ENCODE measurements around the gene CLTA. TPM values are rescaled to one million over a fixed set of nuclear protein-coding genes. Genes with fewer than 3 reads are reported as not detected.

The CLTA gene
- total and polyA plus RNA-seq, 2 donors (not counting 3 experiments of a cell fraction or from before 2014, with no cell fraction given): 229 to 317 TPM

GRCh38 chr9:36169166-36169565, 21.6 kb upstream of the CLTA start, which contains the start of gene CCIN:
Gene CCIN (plus strand): TSS chr9:36169388. CDS start chr9:36169503, 115 bp downstream.
- Histone ChIP-seq H3K27ac (ENCODE audit: insufficient read depth, low read depth, low read length) (no peak within 1 kb of the TSS), H3K9ac (replicated peaks; ENCODE audit: extremely low read depth, insufficient read depth, low read length) (no peak within 1 kb of the TSS), H3K36me3 (ENCODE audit: control insufficient read depth in 2 of 2, extremely low read depth in 1 of 2, insufficient read depth in 2 of 2, low read length in 2 of 2) (no peaks in the 10 kb centered on the region), H3K4me3 (replicated peaks in 1 of 3; ENCODE audit: insufficient read depth in 1 of 3, low read depth in 1 of 3, low read length in 3 of 3) (no peak within 1 kb of the TSS), H3K79me2 (ENCODE audit: control insufficient read depth, insufficient read depth, low read length) (no peaks in the 10 kb centered on the region), H3K27me3 (ENCODE audit: control insufficient read depth in 2 of 2, insufficient read depth in 2 of 2, low read length in 2 of 2) (no peaks in the 10 kb centered on the region), H4K20me1 (replicated peaks; ENCODE audit: control insufficient read depth, extremely low read depth, insufficient read depth, low read length) (no peaks in the 10 kb centered on the region), H3K4me2 (ENCODE audit: insufficient read depth, low read length) (no peak within 1 kb of the TSS), H2AFZ (ENCODE audit: low read depth, low read length) (no peak within 1 kb of the TSS), H3K9me1 (replicated peaks; ENCODE audit: control insufficient read depth, extremely low read depth, insufficient read depth, low read length) (no peaks in the 10 kb centered on the region), H3K4me1 (ENCODE audit: control insufficient read depth, extremely low read depth, insufficient read depth, low read length) (peaks cover 2% of the 10 kb centered on the region), H3K9me3 (replicated peaks; ENCODE audit: control insufficient read depth, insufficient read depth, low read length) (no peaks in the 10 kb centered on the region)
- intact Hi-C loops (cut with micrococcal nuclease): no loop called here
- POLR2A ChIA-PET: no interaction called here
- FAIRE-seq (no peak), DNase-seq (ENCODE audit: low read depth, low spot score) (no peak)
- CTCF ChIA-PET: interaction anchor here (0.7 to 8.4 kb wide), 7 partner anchors 20 to 266 kb away, joined by 3 to 189 read pairs (median 5); partner anchors contain the start of gene OR2S2
- dilution Hi-C loops (cut with MboI; ENCODE audit: extremely low pct_ligation_motif_present, low sequenced_read_pairs): no loop called here
- no TSS peak for BruUV-seq (replicated peaks)
- TF ChIP-seq GATA2 (IDR thresholded peaks at IDR 0.05; ENCODE audit: insufficient read depth, insufficient read length, low read depth, low read length) (no peak), JUN (IDR thresholded peaks at IDR 0.05; ENCODE audit: borderline replicate concordance, insufficient read depth, insufficient read length, low read depth) (peak; percentile 19)

- CTCF ChIA-PET: interaction anchor here (0.8 to 8.4 kb wide), 6 partner anchors 20 to 267 kb away, joined by 3 to 189 read pairs (median 20); partner anchors contain the start of gene OR2S2
- no peak overlapping the region for H3K9ac ChIP-seq (replicated peaks; ENCODE audit: extremely low read depth, insufficient read depth, low read length)
- H3K9me3 ChIP-seq (replicated peaks; ENCODE audit: control insufficient read depth, insufficient read depth, low read length): no peaks in the 10 kb centered on the region
- H4K20me1 ChIP-seq (replicated peaks; ENCODE audit: control insufficient read depth, extremely low read depth, insufficient read depth, low read length): no peaks in the 10 kb centered on the region
- no peaks in the 10 kb centered on the region for H3K79me2 ChIP-seq (ENCODE audit: control insufficient read depth, insufficient read depth, low read length)
- TF ChIP-seq CTCF (IDR thresholded peaks at IDR 0.05; ENCODE audit: extremely low read depth in 1 of 2, insufficient read depth in 1 of 2, low read depth in 1 of 2, low read length in 2 of 2): no peak
- no peak for TF ChIP-seq EZH2 (IDR thresholded peaks at IDR 0.05; ENCODE audit: borderline replicate concordance, low read depth, low read length, severe bottlenecking)
- no peak for TF ChIP-seq MYC (IDR thresholded peaks at IDR 0.05; ENCODE audit: low read depth, low read length)
- TF ChIP-seq POLR2A (IDR thresholded peaks at IDR 0.05; ENCODE audit: low read depth, low read length): no peak
- no peak for TF ChIP-seq FOS (IDR thresholded peaks at IDR 0.05; ENCODE audit: borderline replicate concordance, insufficient read depth, low read length)
- no peak for TF ChIP-seq GATA2 (IDR thresholded peaks at IDR 0.05; ENCODE audit: insufficient read depth, insufficient read length, low read depth, low read length)
- TF ChIP-seq POLR2AphosphoS5 (IDR thresholded peaks at IDR 0.05; ENCODE audit: insufficient read depth, low read depth, low read length): no peak
- TF ChIP-seq MAX (IDR thresholded peaks at IDR 0.05; ENCODE audit: insufficient read depth, insufficient read length): no peak
- no peak for TF ChIP-seq JUN (IDR thresholded peaks at IDR 0.05; ENCODE audit: borderline replicate concordance, insufficient read depth, insufficient read length, low read depth)
- DNase-seq (ENCODE audit: low read depth, low spot score) (no peak), FAIRE-seq (no peak)
- POLR2A ChIA-PET: no interaction called here
- intact Hi-C loops (cut with micrococcal nuclease) (no loop called here), dilution Hi-C loops (cut with MboI; ENCODE audit: extremely low pct_ligation_motif_present, low sequenced_read_pairs) (no loop called here)
- no peak overlapping the region for H2AFZ ChIP-seq (ENCODE audit: low read depth, low read length)
- H3K4me1 ChIP-seq (ENCODE audit: control insufficient read depth, extremely low read depth, insufficient read depth, low read length): peaks cover 2% of the 10 kb centered on the region
- H3K9me1 ChIP-seq (replicated peaks; ENCODE audit: control insufficient read depth, extremely low read depth, insufficient read depth, low read length): no peaks in the 10 kb centered on the region
- H3K27ac ChIP-seq (ENCODE audit: insufficient read depth, low read depth, low read length): no peak overlapping the region
- H3K27me3 ChIP-seq (ENCODE audit: control insufficient read depth in 2 of 2, insufficient read depth in 2 of 2, low read length in 2 of 2): no peaks in the 10 kb centered on the region
- BruUV-seq (replicated peaks): no TSS peak
- no peak overlapping the region for H3K4me3 ChIP-seq (replicated peaks in 1 of 3; ENCODE audit: insufficient read depth in 1 of 3, low read depth in 1 of 3, low read length in 3 of 3)
- no peak overlapping the region for H3K4me2 ChIP-seq (ENCODE audit: insufficient read depth, low read length)
- no peaks in the 10 kb centered on the region for H3K36me3 ChIP-seq (ENCODE audit: control insufficient read depth in 2 of 2, extremely low read depth in 1 of 2, insufficient read depth in 2 of 2, low read length in 2 of 2)
Measured at GRCh38 chr9:36169708-36170107, 21.0 kb upstream of the CLTA start.

All from endothelial cell of umbilical vein (primary cell).